KMS-11 (cell line): ENCODE measurements around the gene UNK.

ENCODE experiments used
- H2AFZ ChIP-seq: fragments of 200-600 bp; sonication (generic); 2 replicates; pipeline ENCODE4 v1.6.1; 2016; ENCODE audit warnings: antibody characterized with exemption, mixed run types, low read depth
- H3K27ac ChIP-seq: fragments of 200-600 bp; sonication (generic); 2 replicates; pipeline ENCODE4 v1.6.1; 2016; ENCODE audit warnings: mild to moderate bottlenecking, mixed run types
- H3K27me3 ChIP-seq: fragments of 200-600 bp; sonication (generic); 2 replicates; pipeline ENCODE4 v1.6.1; 2017; ENCODE audit warnings: mild to moderate bottlenecking, low read depth, mixed run types, moderate library complexity; ENCODE audit not compliant: insufficient read depth
- H3K36me3 ChIP-seq: fragments of 200-600 bp; sonication (generic); 2 replicates; pipeline ENCODE4 v1.6.1; 2017; ENCODE audit warnings: mild to moderate bottlenecking, mixed run types; ENCODE audit not compliant: insufficient read depth
- H3K4me1 ChIP-seq: fragments of 200-600 bp; sonication (generic); 2 replicates; pipeline ENCODE4 v1.6.1; 2016; ENCODE audit warnings: mild to moderate bottlenecking, low read depth, mixed run types; ENCODE audit not compliant: poor library complexity, severe bottlenecking
- H3K4me2 ChIP-seq: fragments of 200-600 bp; sonication (generic); 2 replicates; pipeline ENCODE4 v1.7.0; 2016; ENCODE audit warnings: mild to moderate bottlenecking, mixed run types
- H3K4me3 ChIP-seq: fragments of 200-600 bp; sonication (generic); IDR thresholded peaks from 2 replicates; pipeline ENCODE4 v1.6.1; 2017; ENCODE audit warnings: low read depth, low read length, mixed read lengths; ENCODE audit not compliant: insufficient read depth
- H3K79me2 ChIP-seq: fragments of 200-600 bp; sonication (generic); 2 replicates; pipeline ENCODE4 v1.6.1; 2016; ENCODE audit warnings: low read depth, mixed run types; ENCODE audit not compliant: insufficient read depth
- H3K9ac ChIP-seq: fragments of 200-600 bp; sonication (generic); 2 replicates; pipeline ENCODE4 v1.6.1; 2016; ENCODE audit warnings: mild to moderate bottlenecking, mixed run types
- H4K20me1 ChIP-seq: fragments of 200-600 bp; sonication (generic); 2 replicates; pipeline ENCODE4 v1.6.1; 2016; ENCODE audit warnings: mild to moderate bottlenecking, mixed run types; ENCODE audit not compliant: insufficient read depth
- CTCF ChIP-seq: fragments of 200-600 bp; sonication (generic); conservative IDR thresholded peaks from 2 replicates; pipeline ENCODE4 v1.6.1; 2017; ENCODE audit warnings: low read depth, mild to moderate bottlenecking, antibody characterized with exemption, low read length, moderate library complexity, mixed read lengths

The UNK gene

GRCh38 chr17:75821552-75821951 is 36.9 kb downstream of the UNK start:
- Histone ChIP-seq H2AFZ (no peak overlapping the region), H3K4me3 (no peak overlapping the region), H3K27me3 (no peaks in the 10 kb centered on the region), H3K36me3 (no peaks in the 10 kb centered on the region), H3K9ac (no peak overlapping the region), H3K4me1 (peaks cover 5% of the 10 kb centered on the region), H3K79me2 (no peaks in the 10 kb centered on the region), H4K20me1 (no peaks in the 10 kb centered on the region), H3K27ac (no peak overlapping the region), H3K4me2 (no peak overlapping the region)
- TF ChIP-seq CTCF, result no peak

- Histone ChIP-seq H3K27ac (no peak overlapping the region), H3K79me2 (no peaks in the 10 kb centered on the region), H3K4me3 (no peak overlapping the region), H3K9ac (no peak overlapping the region), H3K27me3 (no peaks in the 10 kb centered on the region), H3K36me3 (no peaks in the 10 kb centered on the region), H3K4me2 (no peak overlapping the region), H4K20me1 (no peaks in the 10 kb centered on the region), H2AFZ (no peak overlapping the region), H3K4me1 (peaks cover 10% of the 10 kb centered on the region)
- no peak for TF ChIP-seq CTCF
Observed at GRCh38 chr17:75822119-75822799, 37.7 kb downstream of the UNK start.

DNA sequence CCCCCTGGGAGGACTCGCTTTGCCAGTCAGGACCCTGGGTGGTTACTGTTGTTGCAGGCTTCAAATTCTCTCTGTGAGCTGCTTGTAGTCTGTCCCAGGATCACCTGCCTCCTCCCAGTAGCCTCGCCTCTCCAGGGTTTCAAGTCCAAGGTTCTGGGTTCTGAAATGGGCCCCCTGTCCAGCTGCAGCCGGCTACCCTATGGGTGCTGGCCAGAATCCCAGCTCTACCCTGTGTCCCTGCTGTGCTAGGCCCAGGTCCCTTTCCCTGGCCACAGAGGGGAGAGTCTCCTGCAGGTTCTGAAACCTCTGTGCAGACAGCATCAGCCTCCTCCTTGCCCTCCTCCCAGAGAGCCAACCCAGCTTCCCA is 38.2 kb downstream of the UNK start:
- H3K27me3 ChIP-seq, result no peaks in the 10 kb centered on the region
- H3K9ac ChIP-seq, result no peak overlapping the region
- no peaks in the 10 kb centered on the region for H4K20me1 ChIP-seq
- H3K79me2 ChIP-seq, result no peaks in the 10 kb centered on the region
- no peak overlapping the region for H3K4me3 ChIP-seq
- no peak overlapping the region for H3K27ac ChIP-seq
- H3K4me2 ChIP-seq, result no peak overlapping the region
- no peak overlapping the region for H2AFZ ChIP-seq
- no peaks in the 10 kb centered on the region for H3K36me3 ChIP-seq
- H3K4me1 ChIP-seq, result peaks cover 15% of the 10 kb centered on the region
- no peak for TF ChIP-seq CTCF

GRCh38 chr17:75823257-75824041 is 38.8 kb downstream of the UNK start:
- Histone ChIP-seq H3K36me3 (no peaks in the 10 kb centered on the region), H3K4me3 (no peak overlapping the region), H3K79me2 (no peaks in the 10 kb centered on the region), H3K27me3 (no peaks in the 10 kb centered on the region), H3K27ac (no peak overlapping the region), H4K20me1 (no peaks in the 10 kb centered on the region), H3K4me1 (peaks cover 22% of the 10 kb centered on the region), H3K4me2 (no peak overlapping the region), H2AFZ (no peak overlapping the region), H3K9ac (no peak overlapping the region)
- no peak for TF ChIP-seq CTCF
